Endothelial cell of umbilical vein (primary cell): ENCODE measurements around the gene PEG3.

Experiments used
- CTCF ChIP-seq, 2 donors: IDR thresholded peaks; 1 replicate in 1 of 2; 2 replicates in 1 of 2; pipeline ENCODE4 v1.5.1; 2011; ENCODE audit warnings: low read length in 2 of 2, mild to moderate bottlenecking in 2 of 2, moderate library complexity in 2 of 2, control low read depth in 1 of 2, inconsistent platforms in 1 of 2, low read depth in 1 of 2; ENCODE audit not compliant: insufficient read depth in 1 of 2; ENCODE audit errors: extremely low read depth in 1 of 2
- FOS ChIP-seq: IDR thresholded peaks from 2 replicates; pipeline ENCODE4 v1.6.1; 2011; ENCODE audit warnings: mild to moderate bottlenecking, low read length, moderate library complexity, borderline replicate concordance; ENCODE audit not compliant: insufficient read depth
- GATA2 ChIP-seq: IDR thresholded peaks from 2 replicates; pipeline ENCODE4 v1.7.0; 2011; ENCODE audit warnings: low read depth, mild to moderate bottlenecking, moderate library complexity, mixed read lengths, low read length; ENCODE audit not compliant: insufficient read length, insufficient read depth
- MAX ChIP-seq: IDR thresholded peaks from 2 replicates; pipeline ENCODE4 v1.6.1; 2011; ENCODE audit not compliant: insufficient read depth, insufficient read length
- POLR2A ChIP-seq: IDR thresholded peaks from 2 replicates; pipeline ENCODE4 v1.6.1; 2012; ENCODE audit warnings: low read depth, mild to moderate bottlenecking, control low read depth, low read length
- POLR2AphosphoS5 ChIP-seq: IDR thresholded peaks from 2 replicates; pipeline ENCODE4 v1.6.1; 2012; ENCODE audit warnings: low read depth, mild to moderate bottlenecking, control low read depth, low read length, moderate library complexity; ENCODE audit not compliant: insufficient read depth

GRCh38 chr19:56810260-56810659 lies 30.3 kb downstream of the PEG3 start:
- TF ChIP-seq POLR2AphosphoS5 = no peak
- TF ChIP-seq CTCF (IDR thresholded peaks at IDR 0.05; ENCODE audit: extremely low read depth in 1 of 2, insufficient read depth in 1 of 2, low read depth in 1 of 2, low read length in 2 of 2) = no peak
- no peak for TF ChIP-seq GATA2
- TF ChIP-seq POLR2A = no peak
- TF ChIP-seq FOS = no peak
- no peak for TF ChIP-seq MAX
